ENCODE data around the gene IRF9. TPM values are rescaled to one million over a fixed set of nuclear protein-coding genes. Genes with fewer than 3 reads are reported as not detected.

Gene IRF9
- total and polyA plus RNA-seq, 2 of the 13 experiments (the other 11 are each of a cell fraction or from before 2014, with no cell fraction given): 14.9 to 49.7 TPM

DNA sequence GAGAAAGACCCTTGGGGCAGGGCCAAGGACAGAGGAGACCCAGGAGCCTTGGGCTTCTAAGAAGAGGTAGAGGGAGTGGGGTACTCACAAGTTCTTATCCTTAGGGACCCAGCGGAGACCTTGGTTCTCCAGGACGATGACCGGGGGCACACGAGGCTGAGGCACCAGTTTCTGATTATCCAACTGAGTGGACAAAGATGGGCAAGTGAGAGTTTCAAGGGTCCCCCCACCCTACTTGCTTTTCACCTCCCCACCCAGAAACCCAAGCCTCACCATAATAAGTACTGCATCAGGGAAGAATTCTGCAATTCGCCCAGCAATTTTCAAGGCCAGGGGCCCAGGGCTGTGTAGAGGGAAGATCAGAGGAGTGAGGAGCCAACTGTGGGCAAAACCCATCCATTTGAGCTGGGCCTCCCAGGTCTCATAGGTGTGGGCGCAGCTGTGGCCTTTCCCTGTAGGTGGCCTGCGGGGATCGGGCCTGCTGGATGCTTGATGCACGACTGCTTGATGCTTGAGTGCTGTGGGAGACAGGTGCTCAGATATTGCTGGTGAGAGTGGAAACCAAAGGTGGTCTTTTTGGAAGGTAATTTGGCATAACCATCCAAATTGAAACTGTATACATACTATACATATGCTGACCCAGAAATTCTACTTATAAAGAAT, 21.7 kb upstream of the IRF9 start (continued):
- TF ChIP-seq ATM (IDR thresholded peaks at IDR 0.05; ENCODE audit: borderline replicate concordance) (no peak), SOX6 (IDR thresholded peaks at IDR 0.05) (no peak), SOX6 (CRISPR knock-in tag; IDR thresholded peaks at IDR 0.05) (no peak), ZNF432 (CRISPR knock-in tag; IDR thresholded peaks at IDR 0.05; ENCODE audit: borderline replicate concordance) (no peak), PCBP1 (IDR thresholded peaks at IDR 0.05; ENCODE audit: borderline replicate concordance, low read depth, low read length) (no peak), ZNF207 (IDR thresholded peaks at IDR 0.05; ENCODE audit: borderline replicate concordance) (no peak), SP4 (CRISPR knock-in tag; IDR thresholded peaks at IDR 0.05) (no peak), KAT7 (CRISPR knock-in tag; IDR thresholded peaks at IDR 0.05; ENCODE audit: borderline replicate concordance) (peak; percentile 15; the same call in 1 of the 2 replicates), SAFB2 (CRISPR knock-in tag; IDR thresholded peaks at IDR 0.05; ENCODE audit: borderline replicate concordance, low read depth) (no peak), ZNF7 (CRISPR knock-in tag; IDR thresholded peaks at IDR 0.05) (no peak), ASH2L (IDR thresholded peaks at IDR 0.05; ENCODE audit: insufficient read length, low read depth, low read length) (no peak), HIVEP1 (CRISPR knock-in tag; IDR thresholded peaks at IDR 0.05) (0 out of 2 replicates have a peak, but pooled peaks have one; percentile 52), NFIC (IDR thresholded peaks at IDR 0.05; ENCODE audit: low read length) (no peak), ETV6 (CRISPR knock-in tag; conservative IDR thresholded peaks at IDR 0.05) (no peak), ZSCAN25 (CRISPR knock-in tag; IDR thresholded peaks at IDR 0.05) (no peak), RARA (CRISPR knock-in tag; IDR thresholded peaks at IDR 0.05) (no peak), SCMH1 (CRISPR knock-in tag; IDR thresholded peaks at IDR 0.05; ENCODE audit: borderline replicate concordance) (no peak), MEIS2 (CRISPR knock-in tag; IDR thresholded peaks at IDR 0.05) (no peak), KLF16 (CRISPR knock-in tag; IDR thresholded peaks at IDR 0.05) (no peak; a peak in 1 of 4 replicates), ZFP1 (CRISPR knock-in tag; IDR thresholded peaks at IDR 0.05) (no peak), ZNF350 (CRISPR knock-in tag; IDR thresholded peaks at IDR 0.05; ENCODE audit: borderline replicate concordance, low read depth) (no peak), ISX (CRISPR knock-in tag; conservative IDR thresholded peaks at IDR 0.05) (no peak), ZNF331 (CRISPR knock-in tag; IDR thresholded peaks at IDR 0.05) (peak; percentile 75)
- TF ChIP-seq, protein P1, sequence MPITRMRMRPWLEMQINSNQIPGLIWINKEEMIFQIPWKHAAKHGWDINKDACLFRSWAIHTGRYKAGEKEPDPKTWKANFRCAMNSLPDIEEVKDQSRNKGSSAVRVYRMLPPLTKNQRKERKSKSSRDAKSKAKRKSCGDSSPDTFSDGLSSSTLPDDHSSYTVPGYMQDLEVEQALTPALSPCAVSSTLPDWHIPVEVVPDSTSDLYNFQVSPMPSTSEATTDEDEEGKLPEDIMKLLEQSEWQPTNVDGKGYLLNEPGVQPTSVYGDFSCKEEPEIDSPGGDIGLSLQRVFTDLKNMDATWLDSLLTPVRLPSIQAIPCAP (CRISPR knock-in tag; IDR thresholded peaks at IDR 0.05; ENCODE audit: low read depth): no peak
- TF ChIP-seq, protein P2, sequence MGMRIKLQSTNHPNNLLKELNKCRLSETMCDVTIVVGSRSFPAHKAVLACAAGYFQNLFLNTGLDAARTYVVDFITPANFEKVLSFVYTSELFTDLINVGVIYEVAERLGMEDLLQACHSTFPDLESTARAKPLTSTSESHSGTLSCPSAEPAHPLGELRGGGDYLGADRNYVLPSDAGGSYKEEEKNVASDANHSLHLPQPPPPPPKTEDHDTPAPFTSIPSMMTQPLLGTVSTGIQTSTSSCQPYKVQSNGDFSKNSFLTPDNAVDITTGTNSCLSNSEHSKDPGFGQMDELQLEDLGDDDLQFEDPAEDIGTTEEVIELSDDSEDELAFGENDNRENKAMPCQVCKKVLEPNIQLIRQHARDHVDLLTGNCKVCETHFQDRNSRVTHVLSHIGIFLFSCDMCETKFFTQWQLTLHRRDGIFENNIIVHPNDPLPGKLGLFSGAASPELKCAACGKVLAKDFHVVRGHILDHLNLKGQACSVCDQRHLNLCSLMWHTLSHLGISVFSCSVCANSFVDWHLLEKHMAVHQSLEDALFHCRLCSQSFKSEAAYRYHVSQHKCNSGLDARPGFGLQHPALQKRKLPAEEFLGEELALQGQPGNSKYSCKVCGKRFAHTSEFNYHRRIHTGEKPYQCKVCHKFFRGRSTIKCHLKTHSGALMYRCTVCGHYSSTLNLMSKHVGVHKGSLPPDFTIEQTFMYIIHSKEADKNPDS (CRISPR knock-in tag; IDR thresholded peaks at IDR 0.05): no peak
- TF ChIP-seq, protein P3, sequence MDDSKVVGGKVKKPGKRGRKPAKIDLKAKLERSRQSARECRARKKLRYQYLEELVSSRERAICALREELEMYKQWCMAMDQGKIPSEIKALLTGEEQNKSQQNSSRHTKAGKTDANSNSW (CRISPR knock-in tag; IDR thresholded peaks at IDR 0.05; ENCODE audit: borderline replicate concordance): no peak
- TF ChIP-seq, protein P4, sequence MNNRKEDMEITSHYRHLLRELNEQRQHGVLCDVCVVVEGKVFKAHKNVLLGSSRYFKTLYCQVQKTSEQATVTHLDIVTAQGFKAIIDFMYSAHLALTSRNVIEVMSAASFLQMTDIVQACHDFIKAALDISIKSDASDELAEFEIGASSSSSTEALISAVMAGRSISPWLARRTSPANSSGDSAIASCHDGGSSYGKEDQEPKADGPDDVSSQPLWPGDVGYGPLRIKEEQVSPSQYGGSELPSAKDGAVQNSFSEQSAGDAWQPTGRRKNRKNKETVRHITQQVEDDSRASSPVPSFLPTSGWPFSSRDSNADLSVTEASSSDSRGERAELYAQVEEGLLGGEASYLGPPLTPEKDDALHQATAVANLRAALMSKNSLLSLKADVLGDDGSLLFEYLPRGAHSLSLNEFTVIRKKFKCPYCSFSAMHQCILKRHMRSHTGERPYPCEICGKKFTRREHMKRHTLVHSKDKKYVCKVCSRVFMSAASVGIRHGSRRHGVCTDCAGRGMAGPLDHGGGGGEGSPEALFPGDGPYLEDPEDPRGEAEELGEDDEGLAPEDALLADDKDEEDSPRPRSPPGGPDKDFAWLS (CRISPR knock-in tag; IDR thresholded peaks at IDR 0.05; ENCODE audit: borderline replicate concordance): no peak

Data from HepG2 (cell line).